Spleen (tissue), 11 donors: ENCODE data around the gene ARL15. TPM values are rescaled to one million over a fixed set of nuclear protein-coding genes. Genes with fewer than 3 reads are reported as not detected.

Experiments
- DNase-seq: peaks from one replicate; pipeline ENCODE4 v3.0.0-alpha.2; 2020
- H3K27ac ChIP-seq, 8 donors: fragments of 200-600 bp; sonication (generic) in 7 of 8; 1 replicate in 4 of 8; 2 replicates in 4 of 8; pipeline versions ENCODE4 v1.5.0 to v1.8.0; 2016 to 2021; ENCODE audit warnings: inconsistent platforms in 4 of 8, mild to moderate bottlenecking in 4 of 8, moderate library complexity in 1 of 8
- H3K27me3 ChIP-seq, 7 donors: fragments of 200-600 bp; sonication (generic) in 6 of 7; replicated peaks in 1 of 7; 1 replicate in 4 of 7; 2 replicates in 3 of 7; pipeline versions ENCODE4 v1.5.0 to v1.8.0; 2016 to 2021; ENCODE audit warnings: inconsistent platforms in 3 of 7, mild to moderate bottlenecking in 1 of 7
- H3K36me3 ChIP-seq, 6 donors: fragments of 200-600 bp; sonication (generic) in 5 of 6; 1 replicate in 4 of 6; 2 replicates in 2 of 6; pipeline versions ENCODE4 v1.5.0 to v1.8.0; 2016 to 2021; ENCODE audit warnings: inconsistent platforms in 2 of 6
- H3K4me1 ChIP-seq, 6 donors: fragments of 200-600 bp; sonication (generic) in 5 of 6; 1 replicate in 3 of 6; 2 replicates in 3 of 6; pipeline versions ENCODE4 v1.5.0 to v1.8.0; 2016 to 2021; ENCODE audit warnings: inconsistent platforms in 3 of 6
- H3K4me3 ChIP-seq, 8 donors: fragments of 200-600 bp; sonication (generic) in 7 of 8; 1 replicate in 4 of 8; 2 replicates in 4 of 8; pipeline versions ENCODE4 v1.5.0 to v1.8.0; 2016 to 2021; ENCODE audit warnings: inconsistent platforms in 4 of 8, mild to moderate bottlenecking in 4 of 8, moderate library complexity in 2 of 8
- H3K9me3 ChIP-seq, 8 donors: fragments of 200-600 bp; sonication (generic) in 7 of 8; 1 replicate in 4 of 8; 2 replicates in 4 of 8; pipeline versions ENCODE4 v1.5.0 to v1.8.0; 2016 to 2021; ENCODE audit warnings: inconsistent platforms in 4 of 8
- POLR2A ChIP-seq, 3 donors: fragments of 450-650 bp; IDR thresholded peaks; one replicate each; pipeline ENCODE4 v1.5.1; 2017; ENCODE audit warnings: antibody characterized with exemption in 3 of 3, mild to moderate bottlenecking in 1 of 3
- POLR2AphosphoS5 ChIP-seq, 3 donors: sonication (generic); formaldehyde crosslinking; IDR thresholded peaks; one replicate each; pipeline ENCODE4 v1.5.1; 2017; ENCODE audit warnings: antibody characterized with exemption in 3 of 3
- WGBS, 5 donors: extraction: QIAGEN DNeasy Blood & Tissue Kit in 3 of 5; methylation state at CpG; one replicate each; pipeline versions ENCODE4 v1.1.5 to v1.1.7; 2013 to 2018; 5-methylcytosine and 5-hydroxymethylcytosine counted together
- intact Hi-C: fragments of 100-400 bp; cut with DNase I; formaldehyde crosslinking; loops from one replicate; pipeline ENCODE4 v1.15.0; 2023; ENCODE audit warnings: low total_unique reads
- polyA plus RNA-seq, 3 donors: library from polyadenylated mRNA; stranded (reverse); fragments of 200-250 nt; gene quantifications; one replicate each; pipeline ENCODE4 v1.2.1, GENCODE V29; 2013
- total RNA-seq, 7 donors: library from RNA; depleted of rRNA in 3 of 7; stranded (reverse); fragments of >200 nt in 3 of 7; fragmentation: NEBNext Ultra II Directional in 4 of 7; extraction: Animal tissue kit (Norgen Biotek cat#: 25700) in 4 of 7; gene quantifications; one replicate each; pipeline versions ENCODE4 v1.1.0 to v1.2.1, GENCODE V29; 2016 to 2021
- TF ChIP-seq, protein P1 (sequence below), 11 experiments: fragments of 200-600 bp in 7 of 11; fragments of 450-650 bp in 4 of 11; sonication (generic) in 4 of 11; IDR thresholded peaks in 8 of 11; conservative IDR thresholded peaks in 3 of 11; 1 replicate in 7 of 11; 2 replicates in 4 of 11; pipeline versions ENCODE4 v1.4.0 to v1.8.0; 2016 to 2021; ENCODE audit warnings: antibody characterized with exemption in 11 of 11, inconsistent platforms in 4 of 11, mild to moderate bottlenecking in 1 of 11
- donor health status: healthy with polysubstance abuse.
- donor health status: DM: no; HTN: no; CAD: no; lungs with moderate emphysema.
- donor health status: DM: no; HTN: no; CAD: no.
- donor health status: Bipolar disorder and iron deficiency.
- donor health status: healthy.
- donor health status: DM: no; HTN: no; CAD: no.
- donor health status: DM: yes; HTN: yes; CAD: no.

Gene ARL15
- total and polyA plus RNA-seq, 10 donors = 6.3 to 70.2 (median 37.1) TPM

DNA sequence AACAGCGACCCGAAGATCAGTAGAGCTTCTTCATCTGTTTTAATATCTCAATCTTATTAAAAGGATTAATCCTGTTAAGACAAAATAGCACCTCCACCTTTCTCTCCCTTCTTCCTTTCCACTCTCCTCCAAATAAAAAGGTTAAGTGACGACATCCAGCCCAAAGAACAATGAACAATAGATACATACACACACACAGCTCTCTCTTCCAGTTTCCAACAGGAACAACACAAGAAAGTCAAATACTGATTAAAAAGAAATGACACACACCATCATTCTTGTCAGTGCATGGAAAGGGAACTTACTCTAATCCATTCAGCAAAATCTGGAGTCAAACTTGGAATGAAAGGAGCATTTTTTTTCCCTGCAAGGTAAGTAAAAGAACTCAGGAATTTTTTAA is 2.8 kb downstream of the ARL15 start:
- TF ChIP-seq POLR2AphosphoS5 (IDR thresholded peaks at IDR 0.05) = no peak
- TF ChIP-seq, protein P1, sequence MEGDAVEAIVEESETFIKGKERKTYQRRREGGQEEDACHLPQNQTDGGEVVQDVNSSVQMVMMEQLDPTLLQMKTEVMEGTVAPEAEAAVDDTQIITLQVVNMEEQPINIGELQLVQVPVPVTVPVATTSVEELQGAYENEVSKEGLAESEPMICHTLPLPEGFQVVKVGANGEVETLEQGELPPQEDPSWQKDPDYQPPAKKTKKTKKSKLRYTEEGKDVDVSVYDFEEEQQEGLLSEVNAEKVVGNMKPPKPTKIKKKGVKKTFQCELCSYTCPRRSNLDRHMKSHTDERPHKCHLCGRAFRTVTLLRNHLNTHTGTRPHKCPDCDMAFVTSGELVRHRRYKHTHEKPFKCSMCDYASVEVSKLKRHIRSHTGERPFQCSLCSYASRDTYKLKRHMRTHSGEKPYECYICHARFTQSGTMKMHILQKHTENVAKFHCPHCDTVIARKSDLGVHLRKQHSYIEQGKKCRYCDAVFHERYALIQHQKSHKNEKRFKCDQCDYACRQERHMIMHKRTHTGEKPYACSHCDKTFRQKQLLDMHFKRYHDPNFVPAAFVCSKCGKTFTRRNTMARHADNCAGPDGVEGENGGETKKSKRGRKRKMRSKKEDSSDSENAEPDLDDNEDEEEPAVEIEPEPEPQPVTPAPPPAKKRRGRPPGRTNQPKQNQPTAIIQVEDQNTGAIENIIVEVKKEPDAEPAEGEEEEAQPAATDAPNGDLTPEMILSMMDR (IDR thresholded peaks at IDR 0.05 in 8 of 11, conservative IDR thresholded peaks at IDR 0.05 in 3 of 11) = no peak
- TF ChIP-seq POLR2A (IDR thresholded peaks at IDR 0.05) = no peak
- DNase-seq = no peak
- WGBS, 5 donors = 81 to 93% (median 86%) methylated on average over 3 of the region's 3 CpGs
- H3K4me1 ChIP-seq = peaks cover 0 to 80% (median 38%) of the 10 kb centered on the region in 6 donors
- no peaks in the 10 kb centered on the region for H3K9me3 ChIP-seq
- no peak overlapping the region for H3K27ac ChIP-seq
- H3K36me3 ChIP-seq = no peaks in the 10 kb centered on the region
- peak overlapping the region in 2 of 8 donors; percentile 4 to 93 for H3K4me3 ChIP-seq
- no peaks in the 10 kb centered on the region for H3K27me3 ChIP-seq
- intact Hi-C loops = no loop called here

DNA sequence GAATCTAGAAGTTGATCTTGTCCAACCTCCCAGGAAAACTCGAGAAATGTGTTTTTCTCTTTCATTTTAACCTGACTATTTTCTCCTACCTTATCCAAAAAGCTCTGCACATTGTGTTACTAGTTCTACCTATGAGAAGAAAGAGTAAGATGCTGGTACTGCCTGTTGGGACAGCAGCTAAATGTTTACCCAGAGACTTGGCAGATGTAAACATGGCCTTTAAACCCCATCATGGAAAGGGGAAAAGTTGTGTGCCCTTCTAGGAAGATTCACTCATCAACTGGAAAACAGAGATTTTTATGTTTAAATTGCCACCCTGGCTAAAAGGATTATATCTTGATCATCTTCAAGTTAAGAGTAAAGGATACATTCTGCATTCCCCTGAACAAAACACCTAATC is 3.5 kb downstream of the ARL15 start:
- WGBS, 5 donors = 77 to 97% (median 87%) methylated on average over 1 of the region's 1 CpG

DNA sequence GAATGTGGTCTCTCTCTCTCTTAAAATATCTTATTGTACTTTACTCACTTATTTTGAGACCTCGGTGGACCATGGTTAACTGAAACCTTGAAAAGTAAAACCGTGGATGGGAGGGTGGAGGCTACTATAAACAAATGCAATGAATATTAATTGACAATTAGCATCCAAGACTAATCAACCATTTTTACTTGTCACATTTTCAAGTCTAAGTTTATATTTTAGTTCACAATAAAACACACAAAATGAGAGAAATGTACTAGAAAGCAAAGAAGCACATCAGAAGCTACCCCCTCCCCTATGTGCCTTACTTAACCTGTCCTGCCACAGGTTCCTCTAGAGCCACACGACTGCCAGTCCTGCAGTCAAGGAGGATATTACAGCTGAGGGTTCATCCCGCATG is 4.6 kb downstream of the ARL15 start:
- no peaks in the 10 kb centered on the region for H3K36me3 ChIP-seq
- intact Hi-C loops = no loop called here
- WGBS, 5 donors = 71 to 83% (median 76%) methylated on average over 4 of the region's 4 CpGs
- no peaks in the 10 kb centered on the region for H3K27me3 ChIP-seq
- peaks cover 0 to 83% (median 44%) of the 10 kb centered on the region in 6 donors for H3K4me1 ChIP-seq
- no peak overlapping the region for H3K4me3 ChIP-seq
- TF ChIP-seq POLR2AphosphoS5 (IDR thresholded peaks at IDR 0.05) (no peak), POLR2A (IDR thresholded peaks at IDR 0.05) (no peak)
- TF ChIP-seq, protein P1 (IDR thresholded peaks at IDR 0.05 in 8 of 11, conservative IDR thresholded peaks at IDR 0.05 in 3 of 11) = no peak
- H3K9me3 ChIP-seq = no peaks in the 10 kb centered on the region
- H3K27ac ChIP-seq = no peak overlapping the region
- no peak for DNase-seq

More for the DNA sequence above, 3.5 kb downstream of the ARL15 start:
- TF ChIP-seq, protein P1 (IDR thresholded peaks at IDR 0.05 in 8 of 11, conservative IDR thresholded peaks at IDR 0.05 in 3 of 11) = no peak
- no peak for TF ChIP-seq POLR2A (IDR thresholded peaks at IDR 0.05)
- TF ChIP-seq POLR2AphosphoS5 (IDR thresholded peaks at IDR 0.05) = no peak
- Histone ChIP-seq H3K27ac (no peak overlapping the region), H3K36me3 (no peaks in the 10 kb centered on the region), H3K27me3 (no peaks in the 10 kb centered on the region), H3K4me1 (peaks cover 0 to 81% (median 42%) of the 10 kb centered on the region in 6 donors), H3K4me3 (no peak overlapping the region), H3K9me3 (no peaks in the 10 kb centered on the region)
- no peak for DNase-seq
- intact Hi-C loops = no loop called here

DNA sequence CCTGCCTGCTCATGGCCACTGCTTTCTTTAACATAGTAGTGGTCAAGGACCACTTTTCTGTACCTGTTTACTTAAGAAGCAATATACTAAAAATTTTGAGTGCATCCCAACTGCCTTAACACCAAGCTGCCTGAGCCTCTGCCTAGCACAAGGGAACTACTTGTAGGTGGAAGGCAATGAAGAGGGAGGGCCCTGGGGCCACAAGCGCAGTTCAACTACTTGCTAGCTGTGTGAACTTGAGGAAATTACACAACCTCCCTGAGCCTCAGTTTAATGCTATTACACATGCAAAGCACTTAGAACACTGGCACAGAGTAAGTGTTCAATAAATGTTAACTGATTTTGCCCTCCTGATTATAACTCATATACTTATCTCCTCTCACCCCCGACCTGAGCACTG is 6.3 kb downstream of the ARL15 start:
- intact Hi-C loops = no loop called here
- WGBS, 5 donors = 64 to 90% (median 78%) methylated on average over 2 of the region's 2 CpGs
- H3K4me3 ChIP-seq = no peak overlapping the region
- DNase-seq = no peak
- no peak overlapping the region for H3K27ac ChIP-seq
- TF ChIP-seq POLR2AphosphoS5 (IDR thresholded peaks at IDR 0.05) = no peak
- TF ChIP-seq, protein P1 (IDR thresholded peaks at IDR 0.05 in 8 of 11, conservative IDR thresholded peaks at IDR 0.05 in 3 of 11) = no peak
- no peak for TF ChIP-seq POLR2A (IDR thresholded peaks at IDR 0.05)
- peaks cover 0 to 80% (median 40%) of the 10 kb centered on the region in 6 donors for H3K4me1 ChIP-seq
- H3K9me3 ChIP-seq = no peaks in the 10 kb centered on the region
- no peaks in the 10 kb centered on the region for H3K27me3 ChIP-seq
- H3K36me3 ChIP-seq = no peaks in the 10 kb centered on the region
